Activated T-helper 9 cell treated with anti-CD3 and anti-CD28 coated beads, Interleukin-2, amount 50 U/mL, for 16 hours (primary cell): ENCODE measurements around the gene MPHOSPH8.

Source experiments
- DNase-seq: peaks from one replicate; pipeline ENCODE4 v3.0.0-alpha.2; 2020; ENCODE audit warnings: low read depth

MPHOSPH8 gene, protein sequence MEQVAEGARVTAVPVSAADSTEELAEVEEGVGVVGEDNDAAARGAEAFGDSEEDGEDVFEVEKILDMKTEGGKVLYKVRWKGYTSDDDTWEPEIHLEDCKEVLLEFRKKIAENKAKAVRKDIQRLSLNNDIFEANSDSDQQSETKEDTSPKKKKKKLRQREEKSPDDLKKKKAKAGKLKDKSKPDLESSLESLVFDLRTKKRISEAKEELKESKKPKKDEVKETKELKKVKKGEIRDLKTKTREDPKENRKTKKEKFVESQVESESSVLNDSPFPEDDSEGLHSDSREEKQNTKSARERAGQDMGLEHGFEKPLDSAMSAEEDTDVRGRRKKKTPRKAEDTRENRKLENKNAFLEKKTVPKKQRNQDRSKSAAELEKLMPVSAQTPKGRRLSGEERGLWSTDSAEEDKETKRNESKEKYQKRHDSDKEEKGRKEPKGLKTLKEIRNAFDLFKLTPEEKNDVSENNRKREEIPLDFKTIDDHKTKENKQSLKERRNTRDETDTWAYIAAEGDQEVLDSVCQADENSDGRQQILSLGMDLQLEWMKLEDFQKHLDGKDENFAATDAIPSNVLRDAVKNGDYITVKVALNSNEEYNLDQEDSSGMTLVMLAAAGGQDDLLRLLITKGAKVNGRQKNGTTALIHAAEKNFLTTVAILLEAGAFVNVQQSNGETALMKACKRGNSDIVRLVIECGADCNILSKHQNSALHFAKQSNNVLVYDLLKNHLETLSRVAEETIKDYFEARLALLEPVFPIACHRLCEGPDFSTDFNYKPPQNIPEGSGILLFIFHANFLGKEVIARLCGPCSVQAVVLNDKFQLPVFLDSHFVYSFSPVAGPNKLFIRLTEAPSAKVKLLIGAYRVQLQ

DNA sequence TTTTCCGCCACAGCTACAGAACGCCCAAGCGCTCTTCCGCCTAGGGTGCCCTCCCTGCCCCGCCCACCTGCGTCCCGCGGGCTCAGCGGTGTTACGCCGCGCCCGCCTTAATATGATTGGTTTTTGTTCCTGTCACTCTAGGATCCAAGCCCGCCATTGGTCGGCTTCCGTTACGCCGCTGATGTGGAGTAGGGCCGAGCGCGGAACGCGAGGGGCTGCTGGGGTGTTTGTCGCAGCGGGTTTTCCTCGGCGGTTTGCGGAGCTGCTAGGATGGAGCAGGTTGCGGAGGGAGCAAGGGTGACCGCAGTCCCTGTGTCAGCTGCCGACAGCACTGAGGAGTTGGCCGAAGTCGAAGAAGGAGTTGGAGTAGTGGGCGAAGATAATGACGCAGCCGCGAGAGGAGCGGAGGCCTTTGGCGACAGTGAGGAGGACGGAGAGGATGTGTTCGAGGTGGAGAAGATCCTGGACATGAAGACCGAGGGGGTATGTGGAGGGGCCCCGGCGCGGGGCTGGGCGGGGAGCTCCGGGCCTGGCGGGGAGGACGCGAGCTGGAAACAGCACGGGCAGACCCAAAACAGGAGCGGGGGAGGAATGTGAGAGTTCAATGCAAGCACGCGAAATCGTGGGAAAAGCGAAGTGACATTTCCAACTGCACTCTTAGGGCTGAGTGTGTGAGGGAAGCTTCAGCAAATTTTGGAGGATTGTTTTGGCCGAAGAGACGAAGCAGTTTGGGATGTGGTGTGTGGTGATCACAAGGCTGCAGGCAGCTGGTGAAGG is at the start of gene MPHOSPH8:
TSS of gene MPHOSPH8 (plus strand) at position 181 of the 777 bp plus-strand sequence. CDS start at position 271, 90 bp downstream.
- DNase-seq: peak; percentile 89

DNA sequence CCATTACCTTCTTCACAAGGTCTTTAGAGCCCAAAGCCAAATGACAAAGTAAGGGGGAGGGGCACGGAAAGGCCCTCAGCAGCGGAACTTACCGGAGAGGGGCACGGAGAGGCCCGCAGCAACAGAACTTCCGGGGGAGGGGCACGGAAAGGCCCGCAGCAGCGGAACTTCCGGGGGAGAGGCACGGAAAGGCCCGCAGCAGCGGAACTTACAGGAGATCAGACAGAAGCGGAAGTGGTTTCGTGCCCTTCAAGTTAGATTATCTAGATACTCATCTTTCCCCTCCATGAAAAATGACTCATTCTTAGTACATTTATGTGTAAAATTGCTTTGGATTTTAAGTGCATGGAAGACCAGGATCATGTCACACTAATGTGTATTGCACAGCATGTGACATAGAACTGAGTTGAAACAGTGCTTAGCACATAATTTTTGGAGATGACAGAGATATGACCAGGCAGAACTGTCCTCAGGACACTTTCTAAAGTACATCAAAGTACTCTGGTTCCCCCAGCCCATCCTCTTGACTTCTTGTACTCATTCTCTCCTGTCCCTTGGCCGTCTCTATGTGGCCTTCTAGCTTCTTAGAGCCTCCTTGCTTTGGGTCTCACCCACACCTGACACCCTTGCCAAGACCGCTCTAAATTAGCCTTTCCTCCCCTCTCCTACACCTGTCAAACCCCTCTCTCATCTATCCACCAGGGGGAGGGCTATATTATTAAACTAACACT is 46.4 kb upstream of the MPHOSPH8 start:
- peak; percentile 68 for DNase-seq

DNA sequence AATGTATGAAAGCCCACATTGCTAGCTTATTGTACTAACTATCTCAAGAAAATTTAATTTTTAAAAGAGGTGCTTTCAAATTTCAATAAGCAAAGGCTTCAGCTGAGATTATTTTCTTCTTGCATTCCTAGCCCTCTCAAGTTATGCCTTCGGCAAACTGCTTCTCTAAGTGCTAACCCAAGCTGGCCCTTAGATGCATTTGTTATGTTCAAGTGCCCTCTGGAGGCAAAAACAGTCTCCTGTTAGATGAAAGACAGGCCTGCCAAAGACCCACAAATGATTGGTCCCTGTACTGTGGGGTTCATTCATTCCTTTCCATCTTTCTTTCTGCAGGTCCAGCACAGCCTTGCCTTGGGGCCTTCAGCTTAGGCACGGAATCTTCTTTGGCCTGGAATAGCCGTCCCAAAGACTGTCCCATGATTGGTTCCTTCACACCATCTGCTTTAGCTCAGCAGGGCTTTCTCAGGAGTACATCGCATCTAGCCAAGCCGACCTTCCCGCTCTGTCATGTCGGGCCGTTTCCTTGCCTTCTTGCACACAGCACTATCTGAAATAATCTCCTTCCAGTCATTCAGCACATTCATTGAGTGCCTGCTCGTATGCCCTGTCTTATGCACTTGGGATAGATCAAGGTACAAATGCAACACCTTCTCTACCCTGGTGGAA is 45.7 kb upstream of the MPHOSPH8 start:
- DNase-seq: no peak

DNA sequence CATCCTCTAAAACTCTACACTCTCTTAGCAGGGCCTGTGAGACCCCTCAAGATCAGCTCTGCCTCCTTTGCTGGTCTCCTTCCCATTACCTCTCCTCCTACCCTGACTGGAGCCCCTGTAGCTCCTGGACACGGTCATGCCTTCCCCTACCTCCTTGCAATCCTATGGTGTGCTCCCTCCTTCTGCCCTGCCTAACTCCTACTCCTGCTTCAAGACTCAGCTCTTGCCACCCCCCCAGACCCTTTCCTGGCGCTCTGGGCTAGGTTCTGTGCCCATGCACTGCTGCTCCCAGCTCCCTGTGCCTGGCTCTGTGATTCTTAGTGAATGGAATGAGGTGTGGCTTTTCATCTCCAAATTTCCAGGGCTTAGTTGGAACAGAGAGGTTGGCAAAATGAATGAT is 44.1 kb upstream of the MPHOSPH8 start:
- DNase-seq: no peak

DNA sequence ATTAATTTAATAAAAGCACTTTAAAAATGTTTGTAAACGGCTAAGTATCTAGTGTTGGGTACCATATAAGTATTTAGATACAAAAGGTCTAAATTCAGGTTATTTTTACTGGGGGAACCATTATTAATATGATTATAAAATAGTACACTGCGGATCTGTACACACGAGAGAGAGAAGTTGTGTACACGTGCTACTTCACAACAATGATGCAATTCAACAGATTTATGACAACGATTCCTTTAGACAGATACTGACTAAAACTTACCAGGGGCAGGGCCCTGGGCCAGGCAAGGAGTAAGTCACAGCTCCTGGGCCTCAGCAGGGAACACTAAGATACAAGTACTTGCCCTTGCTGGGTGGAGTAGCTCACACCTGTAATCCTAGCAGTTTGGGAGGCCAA is 43.0 kb upstream of the MPHOSPH8 start:
- no peak for DNase-seq

DNA sequence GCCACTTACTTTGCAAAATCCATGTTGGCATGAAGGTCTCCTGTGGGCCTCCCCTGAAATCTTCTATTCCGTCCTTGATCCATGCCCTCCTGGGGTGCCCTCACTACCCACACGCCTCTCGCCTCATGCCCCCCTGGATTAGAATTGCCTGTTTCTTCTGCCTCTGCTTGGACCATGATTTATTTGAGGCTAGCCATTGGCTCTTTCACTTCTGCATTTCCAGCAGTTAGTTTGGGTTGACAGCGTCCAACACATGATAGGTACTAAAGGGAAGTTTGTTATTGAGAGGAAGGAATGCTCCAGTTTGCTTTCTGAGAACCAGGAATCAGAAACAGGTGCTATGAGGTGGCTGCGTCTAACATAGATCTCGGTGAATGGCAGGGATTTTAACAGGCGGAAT is 41.6 kb upstream of the MPHOSPH8 start:
- no peak for DNase-seq

DNA sequence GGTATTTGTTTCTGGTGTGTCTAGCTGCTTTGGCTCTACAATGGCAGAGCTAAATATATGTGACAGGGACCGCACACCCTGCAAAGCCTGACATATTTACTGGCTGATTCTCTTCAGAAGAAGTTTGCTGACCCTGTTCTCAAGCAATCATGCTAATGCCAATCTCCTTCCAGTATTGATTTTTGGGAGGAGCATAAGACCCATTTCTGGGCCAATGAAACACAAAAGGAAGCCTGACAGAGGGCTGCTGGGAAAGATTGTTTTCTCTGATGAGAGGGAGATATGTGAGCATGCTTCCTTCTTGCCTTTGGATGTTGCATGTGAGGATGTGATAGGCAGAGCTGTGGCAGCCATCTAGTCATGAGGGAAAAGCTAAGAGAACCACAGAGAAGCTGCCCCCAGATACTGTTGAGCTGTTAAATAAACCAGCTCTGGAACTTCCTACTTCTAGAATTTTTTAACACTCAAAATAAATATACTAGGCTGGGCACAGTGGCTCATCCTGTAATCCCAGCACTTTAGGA is 40.7 kb upstream of the MPHOSPH8 start:
- no peak for DNase-seq

DNA sequence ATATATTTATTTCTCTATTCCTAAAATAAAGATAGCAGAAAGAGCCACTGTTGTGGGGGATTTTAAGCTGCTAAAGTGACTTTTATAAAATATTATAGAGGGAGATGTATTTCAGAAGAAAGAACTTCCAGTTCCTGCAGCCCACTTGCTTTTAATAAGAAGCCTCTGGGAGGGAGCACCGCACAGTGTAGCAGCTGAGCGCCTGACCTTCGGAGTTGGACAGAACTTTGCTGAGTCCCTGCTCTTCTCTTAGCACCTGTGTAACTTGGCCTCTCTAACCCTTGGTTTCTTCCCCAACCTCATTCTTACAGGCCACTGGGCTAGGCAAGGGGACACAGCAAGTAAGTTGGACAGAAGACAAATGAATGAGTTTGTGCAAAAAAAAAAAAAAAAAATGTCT is 37.4 kb upstream of the MPHOSPH8 start:
- no peak for DNase-seq

DNA sequence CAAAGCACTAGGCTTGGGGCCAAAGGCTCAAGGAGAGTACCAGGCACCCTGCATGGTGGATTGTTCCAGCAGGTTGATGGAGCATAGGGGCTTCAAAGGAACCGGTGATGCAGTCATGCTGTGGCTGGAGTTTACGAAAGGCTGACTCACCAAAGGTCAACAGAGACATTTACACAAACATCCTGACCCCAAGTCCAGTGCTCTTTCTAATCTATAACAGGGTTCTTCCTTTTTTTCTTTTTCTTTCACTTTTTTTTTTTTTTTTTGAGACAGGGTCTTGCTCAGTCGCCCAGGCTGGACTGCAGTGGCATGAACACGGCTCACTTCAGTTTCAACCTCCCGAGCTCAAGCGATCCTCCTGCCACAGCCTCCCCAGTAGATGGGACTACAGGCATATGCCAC is 36.5 kb upstream of the MPHOSPH8 start:
- DNase-seq: no peak

DNA sequence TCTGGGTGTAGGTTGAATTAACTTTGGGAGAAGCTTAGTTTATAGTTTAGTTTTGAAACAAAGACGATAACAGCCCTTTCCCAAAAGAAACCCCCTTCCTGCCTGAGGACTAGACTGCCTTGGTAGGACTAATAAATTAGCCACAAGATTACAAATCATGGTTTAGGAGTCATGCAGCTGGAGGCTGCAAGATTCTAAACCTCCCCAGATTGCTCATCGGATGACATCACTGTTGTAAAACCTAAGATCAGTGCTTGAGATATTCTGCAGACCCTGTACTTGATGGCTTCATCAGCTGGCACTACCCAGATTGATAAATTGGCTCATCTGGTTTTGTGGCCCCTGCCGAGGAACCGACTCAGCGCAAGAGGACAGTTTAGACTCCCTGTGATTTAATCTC is 35.9 kb upstream of the MPHOSPH8 start:
- DNase-seq: no peak

DNA sequence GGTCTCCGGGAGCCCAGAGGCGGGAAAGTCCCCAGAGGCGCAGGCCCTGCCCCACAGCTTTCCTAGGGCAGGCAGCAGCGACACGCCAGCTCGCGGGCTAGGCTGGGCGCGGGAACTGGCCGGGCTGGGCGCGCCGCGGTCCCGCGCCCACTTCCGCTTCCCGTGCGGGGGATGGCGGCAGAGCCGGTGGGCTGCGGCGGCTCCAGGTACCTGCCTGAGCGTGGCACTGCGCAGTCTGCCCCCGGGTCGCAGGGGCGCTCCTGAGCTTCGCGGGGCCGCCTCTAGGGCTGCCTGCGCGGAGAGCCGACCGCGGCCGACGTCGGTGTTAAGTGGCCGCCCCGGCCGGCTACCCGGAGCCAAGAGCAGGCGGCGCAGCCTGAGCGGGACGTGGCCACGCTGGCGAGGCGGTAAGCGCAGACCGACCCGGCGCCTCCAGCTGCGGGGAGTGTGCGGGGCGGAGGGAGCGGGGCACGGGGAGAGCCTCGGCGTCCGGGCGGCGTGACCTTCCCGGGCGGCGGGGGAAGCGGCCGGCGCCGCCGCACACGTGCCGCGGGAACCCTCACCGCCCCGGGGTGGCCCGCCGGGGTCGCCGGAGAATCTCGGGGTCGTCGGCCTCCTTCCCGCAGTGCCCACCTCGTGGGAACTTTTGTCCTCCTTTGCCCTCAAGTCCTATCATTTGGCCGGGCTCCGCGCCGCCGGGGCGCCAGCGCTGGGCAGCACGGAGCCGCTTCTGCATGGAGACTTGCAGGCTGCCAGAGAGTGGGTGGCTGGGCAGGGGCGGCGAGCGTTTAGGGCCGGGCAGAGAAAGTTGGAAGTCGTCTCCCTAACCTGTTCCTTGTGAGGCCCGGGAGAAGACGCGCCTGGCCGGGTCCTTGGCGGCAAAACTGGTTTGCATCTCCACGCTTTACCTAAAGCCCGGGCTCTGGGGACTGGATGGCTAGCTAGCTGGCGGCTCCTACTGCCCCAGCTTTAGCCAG is 31.4 kb upstream of the MPHOSPH8 start:
- DNase-seq: peak; percentile 12

DNA sequence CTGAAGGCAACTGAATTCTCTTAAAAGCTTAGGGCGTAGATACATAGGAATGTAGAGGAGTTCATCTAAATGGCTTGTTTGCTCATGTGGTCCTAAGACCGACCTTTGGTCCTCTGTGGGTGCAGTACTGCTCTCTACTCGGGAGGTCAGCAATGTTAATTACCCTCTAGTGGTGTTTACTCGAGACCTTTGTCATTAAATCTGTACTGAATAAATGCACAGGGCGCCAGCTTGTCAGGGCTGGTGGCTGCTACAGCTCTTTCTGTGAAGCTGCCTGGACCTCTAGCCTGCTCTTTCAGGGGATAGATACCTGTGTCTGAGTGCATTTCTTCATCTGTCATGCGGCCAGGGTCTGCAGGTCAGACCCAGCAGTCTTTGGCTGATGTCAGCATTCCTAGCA is 29.2 kb upstream of the MPHOSPH8 start:
- no peak for DNase-seq

DNA sequence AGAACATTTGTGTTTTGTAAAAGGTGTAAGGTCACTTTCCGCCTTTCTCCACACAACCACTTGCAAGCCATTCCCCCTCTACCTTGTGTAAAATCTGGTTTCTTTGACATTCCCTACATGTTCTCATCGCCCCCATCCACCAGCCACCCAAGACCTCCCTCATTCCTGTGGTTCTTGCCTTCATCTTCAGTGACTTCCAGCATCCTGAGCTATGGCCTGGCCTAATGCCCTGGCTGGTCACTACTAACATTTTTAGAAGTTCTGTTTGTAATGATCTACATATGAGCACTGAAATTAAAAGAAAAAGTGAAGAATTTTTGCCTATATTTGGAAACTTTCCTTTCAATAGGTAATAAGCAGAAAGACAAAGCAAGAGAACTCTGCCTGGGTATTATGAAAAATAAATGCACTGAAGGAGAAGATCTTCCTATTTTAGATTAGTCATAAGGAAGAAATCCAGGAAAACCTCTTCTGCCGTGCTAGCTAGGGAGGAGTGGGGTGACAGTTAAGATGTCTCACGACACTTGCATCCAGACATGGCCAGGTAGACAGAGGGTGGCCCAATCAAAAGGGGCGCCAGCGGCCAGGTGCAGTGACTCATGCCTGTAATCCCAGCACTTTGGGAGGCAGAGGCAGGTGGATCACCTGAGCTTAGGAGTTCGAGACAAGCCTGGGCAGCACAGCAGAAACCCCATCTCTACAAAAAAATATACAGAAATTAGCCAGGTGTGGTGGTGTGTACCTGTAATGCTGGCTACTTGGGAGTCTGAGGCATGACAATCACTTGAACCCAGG is 28.1 kb upstream of the MPHOSPH8 start:
- DNase-seq: no peak

DNA sequence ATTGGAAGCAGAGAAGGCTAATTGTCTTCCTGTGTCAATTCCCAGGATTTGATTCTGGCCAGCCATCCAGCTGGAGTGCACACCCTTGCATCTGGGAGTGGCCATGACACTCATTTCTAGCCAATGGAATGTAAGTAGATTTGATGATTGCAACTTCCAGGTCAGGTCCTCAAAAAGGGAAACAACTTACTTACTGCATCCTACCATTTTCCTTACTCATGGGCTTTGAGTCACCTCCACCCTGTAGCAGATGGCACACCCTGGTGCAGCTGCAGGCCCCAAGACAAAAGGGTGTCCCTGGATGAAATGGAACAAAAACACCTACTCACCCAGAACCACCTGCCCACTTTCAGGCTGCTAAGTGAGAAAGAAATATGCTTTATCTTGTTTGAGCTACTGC is 27.3 kb upstream of the MPHOSPH8 start:
- DNase-seq: no peak

DNA sequence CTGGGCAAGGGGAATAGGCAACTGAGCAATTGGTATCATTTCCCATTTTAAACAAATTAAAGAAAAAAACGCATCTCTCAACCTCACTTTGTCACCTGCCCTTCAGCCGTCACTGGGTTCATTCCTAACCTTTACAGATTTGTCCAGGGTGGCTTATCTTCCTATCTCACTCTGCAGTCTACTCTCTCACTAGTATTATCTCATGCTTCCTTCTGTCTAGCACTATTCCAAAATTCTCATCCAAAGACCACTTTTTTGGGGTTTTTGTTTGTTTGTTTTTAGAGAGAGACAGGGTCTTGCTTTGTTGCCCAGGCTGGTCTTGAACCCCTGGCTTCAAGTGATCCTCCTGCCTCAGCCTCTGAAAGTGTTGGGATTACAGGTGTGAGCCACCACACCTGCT is 26.7 kb upstream of the MPHOSPH8 start:
- no peak for DNase-seq

DNA sequence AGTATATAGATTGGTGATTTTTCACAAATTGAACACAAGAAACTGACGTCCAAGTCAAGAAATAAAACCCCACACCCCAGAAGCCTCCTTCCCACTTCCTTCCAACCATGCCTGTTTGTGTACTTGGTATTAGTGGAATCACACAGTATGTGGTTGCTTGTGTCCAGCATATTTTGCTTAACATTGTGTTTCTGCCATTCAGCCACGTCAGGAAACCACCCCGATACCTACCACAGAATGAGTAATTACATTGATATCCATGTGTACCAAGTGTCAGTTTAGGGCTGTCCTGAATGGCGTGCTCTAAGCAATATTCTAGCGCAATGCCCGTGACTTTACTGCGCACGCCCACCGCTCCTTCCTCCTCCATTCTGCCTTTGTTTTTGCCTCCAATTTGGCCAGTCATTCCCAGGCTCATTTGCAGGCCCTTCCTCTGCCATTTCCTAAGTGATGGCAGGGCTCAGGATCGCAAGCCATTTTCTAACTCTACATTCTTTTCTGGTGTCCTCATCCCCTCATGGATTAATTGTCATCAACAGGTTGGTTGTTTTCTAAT is 25.9 kb upstream of the MPHOSPH8 start:
- no peak for DNase-seq

DNA sequence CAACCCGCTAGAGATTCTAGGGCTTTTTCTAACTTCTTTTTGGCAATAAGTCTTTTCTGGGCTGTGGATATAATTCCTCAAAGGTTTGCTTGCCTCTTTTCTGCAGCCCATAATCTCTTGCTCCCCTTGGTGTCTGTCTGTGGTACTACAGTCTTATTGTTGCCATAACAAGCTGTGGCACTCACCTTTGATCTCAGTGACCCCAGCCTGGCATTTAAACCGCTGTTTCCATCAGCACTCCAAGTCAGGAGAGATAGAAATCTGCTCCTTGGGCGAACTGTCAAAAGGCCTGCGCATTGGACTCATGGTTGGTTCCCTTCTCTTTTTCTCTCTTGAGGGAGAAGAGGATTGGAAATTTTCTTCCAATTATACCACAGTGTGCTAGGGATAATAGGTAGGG is 14.5 kb upstream of the MPHOSPH8 start:
- no peak for DNase-seq

DNA sequence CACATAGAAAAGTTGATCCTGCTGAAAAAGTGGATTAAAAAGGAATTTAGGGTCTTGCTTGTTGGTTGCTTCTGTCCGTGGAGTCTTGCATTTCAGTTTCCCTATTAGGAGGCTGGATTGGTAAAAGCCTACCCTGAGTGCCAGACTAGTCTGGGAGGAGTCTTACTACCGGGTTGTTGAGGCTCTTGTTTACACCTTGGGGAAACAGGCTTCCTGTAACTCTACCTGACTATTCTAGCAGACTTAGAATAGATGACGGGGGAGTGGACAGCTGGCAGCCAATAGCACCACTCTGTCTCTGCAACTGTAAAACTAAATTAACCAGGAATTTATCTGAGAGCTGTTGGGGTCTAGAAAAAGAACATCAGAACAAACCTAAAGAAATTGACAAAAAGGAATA is 11.3 kb upstream of the MPHOSPH8 start:
- no peak for DNase-seq

DNA sequence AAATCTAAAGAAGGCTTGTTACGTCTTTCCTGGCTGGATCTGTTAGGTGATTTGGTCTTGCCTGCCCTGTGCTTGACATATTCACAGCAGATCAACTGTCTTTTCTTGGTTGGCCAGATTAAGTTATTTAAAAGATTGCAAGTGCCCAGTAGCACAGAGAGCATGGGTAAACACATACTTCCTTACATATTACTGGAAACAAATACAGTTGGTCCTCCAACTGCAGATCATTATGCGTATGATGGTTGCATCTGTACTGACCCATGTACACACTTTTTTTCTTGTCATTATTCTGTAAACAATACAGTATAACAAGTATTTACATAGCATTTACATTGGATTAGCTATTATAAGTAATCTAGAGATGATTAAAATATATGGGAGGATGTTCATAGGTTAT is 9.2 kb upstream of the MPHOSPH8 start:
- no peak for DNase-seq
